Measurements from ENCODE around the gene TMEM134.

Gene TMEM134

GRCh38 chr11:67419325-67420049, 49.6 kb downstream of the TMEM134 start:
- peak overlapping the region; percentile 52 for H3K4me3 ChIP-seq (ENCODE audit: low read length)
- H2AFZ ChIP-seq (ENCODE audit: low read depth, low read length) = no peak overlapping the region
- peaks cover 34% of the 10 kb centered on the region for H3K27me3 ChIP-seq (ENCODE audit: low read depth, low read length)
- H4K20me1 ChIP-seq (ENCODE audit: insufficient read depth, low read length) = no peaks in the 10 kb centered on the region
- no peaks in the 10 kb centered on the region for H3K79me2 ChIP-seq (ENCODE audit: low read length)
- TF ChIP-seq EZH2phosphoT487 (IDR thresholded peaks at IDR 0.05; ENCODE audit: low read depth) (no peak), CTCF (IDR thresholded peaks at IDR 0.05; ENCODE audit: low read depth, low read length) (no peak)
- H3K9ac ChIP-seq (ENCODE audit: low read length) = peak overlapping the region; percentile 31; the same call in 1 of the 2 replicates
- no peaks in the 10 kb centered on the region for H3K36me3 ChIP-seq (replicated peaks; ENCODE audit: low read depth, low read length)
- no peaks in the 10 kb centered on the region for H3K9me3 ChIP-seq (ENCODE audit: insufficient read depth, low read length)
- peak overlapping the region; percentile 70 for H3K4me2 ChIP-seq (ENCODE audit: low read length)
- H3K27ac ChIP-seq (ENCODE audit: low read length) = no peak overlapping the region
- H3K4me1 ChIP-seq (ENCODE audit: low read length) = peaks cover 22% of the 10 kb centered on the region

GRCh38 chr11:67418476-67419281, 50.4 kb downstream of the TMEM134 start:
- Histone ChIP-seq H3K9ac (ENCODE audit: low read length) (peak overlapping the region; percentile 31), H4K20me1 (ENCODE audit: insufficient read depth, low read length) (no peaks in the 10 kb centered on the region), H3K27me3 (ENCODE audit: low read depth, low read length) (peaks cover 34% of the 10 kb centered on the region), H3K4me1 (ENCODE audit: low read length) (peaks cover 22% of the 10 kb centered on the region), H3K79me2 (ENCODE audit: low read length) (no peaks in the 10 kb centered on the region), H3K4me2 (ENCODE audit: low read length) (peak overlapping the region; percentile 65), H3K27ac (ENCODE audit: low read length) (no peak overlapping the region), H3K36me3 (replicated peaks; ENCODE audit: low read depth, low read length) (no peaks in the 10 kb centered on the region), H2AFZ (ENCODE audit: low read depth, low read length) (0 out of 2 replicates have a peak overlapping the region, but pooled peaks have one; percentile 6), H3K4me3 (ENCODE audit: low read length) (peak overlapping the region; percentile 52), H3K9me3 (ENCODE audit: insufficient read depth, low read length) (no peaks in the 10 kb centered on the region)
- TF ChIP-seq CTCF (IDR thresholded peaks at IDR 0.05; ENCODE audit: low read depth, low read length) = no peak
- TF ChIP-seq EZH2phosphoT487 (IDR thresholded peaks at IDR 0.05; ENCODE audit: low read depth) = no peak

- no peak overlapping the region for H3K9ac ChIP-seq (ENCODE audit: low read length)
- H4K20me1 ChIP-seq (ENCODE audit: insufficient read depth, low read length) = no peaks in the 10 kb centered on the region
- no peak overlapping the region for H2AFZ ChIP-seq (ENCODE audit: low read depth, low read length)
- no peaks in the 10 kb centered on the region for H3K79me2 ChIP-seq (ENCODE audit: low read length)
- H3K36me3 ChIP-seq (replicated peaks; ENCODE audit: low read depth, low read length) = no peaks in the 10 kb centered on the region
- peaks cover 39% of the 10 kb centered on the region for H3K27me3 ChIP-seq (ENCODE audit: low read depth, low read length)
- H3K4me2 ChIP-seq (ENCODE audit: low read length) = no peak overlapping the region
- H3K4me1 ChIP-seq (ENCODE audit: low read length) = peaks cover 28% of the 10 kb centered on the region
- H3K27ac ChIP-seq (ENCODE audit: low read length) = no peak overlapping the region
- no peaks in the 10 kb centered on the region for H3K9me3 ChIP-seq (ENCODE audit: insufficient read depth, low read length)
- no peak for TF ChIP-seq EZH2phosphoT487 (IDR thresholded peaks at IDR 0.05; ENCODE audit: low read depth)
- TF ChIP-seq CTCF (IDR thresholded peaks at IDR 0.05; ENCODE audit: low read depth, low read length) = no peak
- H3K4me3 ChIP-seq (ENCODE audit: low read length) = no peak overlapping the region
These were observed 51.6 kb downstream of the TMEM134 start for GRCh38 chr11:67417425-67417824.
